OCI-LY7 (cell line): Measurements from ENCODE around the gene OR2B2. TPM values are rescaled to one million over a fixed set of nuclear protein-coding genes. Genes with fewer than 3 reads are reported as not detected.

Experiments used
- BruUV-seq: library from RNA; stranded (reverse); fragments of 400-500 nt; replicated peaks from 2 replicates; lab custom pipeline; 2021; lab: Mats Ljungman, UMichigan
- CTCF ChIA-PET: fragments of 300-600 bp; sonication (Branson Sonifier 250); formaldehyde crosslinking; loops from one replicate; lab custom pipeline; 2022; ENCODE audit warnings: antibody characterized with exemption; ENCODE audit not compliant: unreplicated experiment; lab: Charles Lee
- POLR2A ChIA-PET: fragments of 300-600 bp; sonication (Branson Sonifier 250); formaldehyde crosslinking; loops from one replicate; lab custom pipeline; 2022; ENCODE audit warnings: antibody characterized with exemption; lab: Charles Lee
- DNase-seq: peaks from one replicate; pipeline ENCODE4 v3.0.0-alpha.2; 2015; ENCODE audit warnings: low spot score
- H2AFZ ChIP-seq: fragments of 200-600 bp; sonication (generic), shearing (Covaris generic); 2 replicates; pipeline ENCODE4 v1.6.1; 2014; ENCODE audit warnings: mild to moderate bottlenecking, antibody characterized with exemption, low read length, moderate library complexity
- H3K27ac ChIP-seq: fragments of 200-600 bp; sonication (generic); 2 replicates; pipeline ENCODE4 v1.5.1; 2014; ENCODE audit warnings: mixed run types, low read depth, mild to moderate bottlenecking, moderate library complexity, low read length, inconsistent platforms; ENCODE audit not compliant: poor library complexity, severe bottlenecking
- H3K36me3 ChIP-seq: fragments of 200-600 bp; sonication (generic); 2 replicates; pipeline ENCODE4 v1.6.1; 2014; ENCODE audit warnings: mild to moderate bottlenecking, antibody characterized with exemption, low read length, moderate library complexity, mixed read lengths; ENCODE audit not compliant: insufficient read depth
- H3K4me1 ChIP-seq: fragments of 200-600 bp; sonication (generic); 2 replicates; pipeline ENCODE4 v1.5.1; 2014; ENCODE audit warnings: mild to moderate bottlenecking, low read length; ENCODE audit not compliant: insufficient read depth, poor library complexity, severe bottlenecking
- H3K4me2 ChIP-seq: fragments of 200-600 bp; sonication (generic); 2 replicates; pipeline ENCODE4 v1.6.1; 2014; ENCODE audit warnings: mild to moderate bottlenecking, low read length
- H3K4me3 ChIP-seq: fragments of 200-600 bp; sonication (generic); 2 replicates; pipeline ENCODE4 v1.5.1; 2014; ENCODE audit warnings: mild to moderate bottlenecking, low read depth, low read length; ENCODE audit not compliant: poor library complexity, severe bottlenecking
- H3K79me2 ChIP-seq: fragments of 200-600 bp; sonication (generic); 2 replicates; pipeline ENCODE4 v1.6.1; 2016; ENCODE audit warnings: low read depth, mild to moderate bottlenecking, low read length, moderate library complexity, mixed read lengths; ENCODE audit not compliant: insufficient read depth
- H3K9me2 ChIP-seq: fragments of 200-600 bp; sonication (generic); 2 replicates; pipeline ENCODE4 v1.6.1; 2016; ENCODE audit warnings: mild to moderate bottlenecking, low read length, mixed read lengths; ENCODE audit not compliant: insufficient read depth
- H3K9me3 ChIP-seq: fragments of 200-600 bp; sonication (generic); 2 replicates; pipeline ENCODE4 v1.6.1; 2014; ENCODE audit warnings: mild to moderate bottlenecking, mixed run types, low read length, mixed read lengths
- H4K20me1 ChIP-seq: fragments of 200-600 bp; sonication (generic); 2 replicates; pipeline ENCODE4 v1.6.1; 2014; ENCODE audit warnings: mild to moderate bottlenecking, antibody characterized with exemption, low read length, moderate library complexity, mixed read lengths; ENCODE audit not compliant: insufficient read depth
- EZH2phosphoT487 ChIP-seq: fragments of 200-600 bp; sonication (generic); IDR thresholded peaks from 2 replicates; pipeline ENCODE4 v1.6.1; 2018; ENCODE audit warnings: low read depth, borderline replicate concordance, mild to moderate bottlenecking, mixed run types, antibody characterized with exemption, low read length, moderate library complexity, mixed read lengths
- intact Hi-C: fragments of 100-400 bp; cut with micrococcal nuclease; formaldehyde crosslinking; loops from one replicate; pipeline ENCODE4 v1.10.0; 2022; ENCODE audit not compliant: unreplicated experiment
- total RNA-seq, 2 experiments: library from RNA; depleted of rRNA in 1 of 2; stranded (reverse); fragments of >200 nt in 1 of 2; shearing (Covaris generic) in 1 of 2; gene quantifications; 2 replicates each; pipeline ENCODE4 v1.2.3, GENCODE V29; 2014 to 2022
- TF ChIP-seq, protein P1 (sequence below): fragments of 200-600 bp; sonication (generic); conservative IDR thresholded peaks from 2 replicates; pipeline ENCODE4 v1.5.1; 2014; ENCODE audit warnings: mild to moderate bottlenecking, antibody characterized with exemption, low read length, moderate library complexity, mixed read lengths

The OR2B2 gene
- total RNA-seq, 2 experiments from 2014 or later, result not detected

DNA sequence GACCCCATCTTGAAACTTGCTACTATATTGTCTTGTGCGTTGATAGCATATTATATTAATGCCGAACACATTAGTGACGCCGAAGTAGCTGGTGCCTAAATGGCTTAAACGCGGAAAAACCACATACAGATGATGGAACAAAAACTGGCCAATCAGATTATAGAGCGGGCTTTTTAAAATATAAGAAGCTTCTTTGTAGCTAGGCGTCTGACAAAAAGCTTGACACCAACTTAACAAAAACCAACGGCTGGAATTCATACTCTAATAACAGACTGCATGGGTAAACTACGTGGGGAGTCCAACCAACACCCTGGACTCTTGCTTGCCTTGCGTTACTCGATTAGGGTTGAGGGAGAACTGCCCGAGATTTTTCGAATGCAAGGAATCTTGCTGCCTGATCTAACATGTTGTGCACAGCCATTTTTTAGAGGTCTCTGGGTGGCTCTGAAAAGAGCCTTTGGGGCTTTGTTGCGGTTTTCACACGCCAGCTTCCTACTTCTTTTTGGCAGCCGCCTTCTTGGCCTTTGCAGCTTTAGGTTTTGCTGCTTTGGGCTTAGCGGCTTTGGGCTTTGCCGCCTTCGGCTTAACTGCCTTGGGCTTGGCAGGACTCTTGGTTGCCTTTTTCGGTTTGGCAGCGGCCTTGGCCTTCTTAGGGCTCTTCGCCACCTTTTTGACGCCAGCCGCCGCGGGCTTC, 45.7 kb downstream of the OR2B2 start:
- CTCF ChIA-PET, result interaction anchor here (0.6 kb wide), 1 partner anchor 29 kb away, joined by 3 read pairs; no protein-coding TSS in a partner anchor
- Histone ChIP-seq H4K20me1 (no peaks in the 10 kb centered on the region), H3K4me3 (peak overlapping the region; percentile 67), H3K36me3 (no peaks in the 10 kb centered on the region), H3K79me2 (peaks cover 14% of the 10 kb centered on the region; the same call in 1 of the 2 replicates), H3K4me2 (peak overlapping the region; percentile 71), H3K27ac (peak overlapping the region; percentile 99), H3K9me3 (no peaks in the 10 kb centered on the region), H3K4me1 (peaks cover 62% of the 10 kb centered on the region), H2AFZ (no peak overlapping the region), H3K9me2 (no peaks in the 10 kb centered on the region)
- intact Hi-C loops, result loop anchor here (1.0 to 5.0 kb wide), 6 partner anchors 27 to 1834 kb away; a partner anchor contains a TSS
- POLR2A ChIA-PET, result interaction anchor here (0.6 to 27.1 kb wide), 32 partner anchors 8 to 1840 kb away, joined by 3 to 1237 read pairs (median 8); a partner anchor contains a TSS
- TF ChIP-seq, protein P1, sequence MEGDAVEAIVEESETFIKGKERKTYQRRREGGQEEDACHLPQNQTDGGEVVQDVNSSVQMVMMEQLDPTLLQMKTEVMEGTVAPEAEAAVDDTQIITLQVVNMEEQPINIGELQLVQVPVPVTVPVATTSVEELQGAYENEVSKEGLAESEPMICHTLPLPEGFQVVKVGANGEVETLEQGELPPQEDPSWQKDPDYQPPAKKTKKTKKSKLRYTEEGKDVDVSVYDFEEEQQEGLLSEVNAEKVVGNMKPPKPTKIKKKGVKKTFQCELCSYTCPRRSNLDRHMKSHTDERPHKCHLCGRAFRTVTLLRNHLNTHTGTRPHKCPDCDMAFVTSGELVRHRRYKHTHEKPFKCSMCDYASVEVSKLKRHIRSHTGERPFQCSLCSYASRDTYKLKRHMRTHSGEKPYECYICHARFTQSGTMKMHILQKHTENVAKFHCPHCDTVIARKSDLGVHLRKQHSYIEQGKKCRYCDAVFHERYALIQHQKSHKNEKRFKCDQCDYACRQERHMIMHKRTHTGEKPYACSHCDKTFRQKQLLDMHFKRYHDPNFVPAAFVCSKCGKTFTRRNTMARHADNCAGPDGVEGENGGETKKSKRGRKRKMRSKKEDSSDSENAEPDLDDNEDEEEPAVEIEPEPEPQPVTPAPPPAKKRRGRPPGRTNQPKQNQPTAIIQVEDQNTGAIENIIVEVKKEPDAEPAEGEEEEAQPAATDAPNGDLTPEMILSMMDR, result no peak
- no peak for TF ChIP-seq EZH2phosphoT487
- peak; percentile 93 for DNase-seq
- no TSS peak for BruUV-seq

DNA sequence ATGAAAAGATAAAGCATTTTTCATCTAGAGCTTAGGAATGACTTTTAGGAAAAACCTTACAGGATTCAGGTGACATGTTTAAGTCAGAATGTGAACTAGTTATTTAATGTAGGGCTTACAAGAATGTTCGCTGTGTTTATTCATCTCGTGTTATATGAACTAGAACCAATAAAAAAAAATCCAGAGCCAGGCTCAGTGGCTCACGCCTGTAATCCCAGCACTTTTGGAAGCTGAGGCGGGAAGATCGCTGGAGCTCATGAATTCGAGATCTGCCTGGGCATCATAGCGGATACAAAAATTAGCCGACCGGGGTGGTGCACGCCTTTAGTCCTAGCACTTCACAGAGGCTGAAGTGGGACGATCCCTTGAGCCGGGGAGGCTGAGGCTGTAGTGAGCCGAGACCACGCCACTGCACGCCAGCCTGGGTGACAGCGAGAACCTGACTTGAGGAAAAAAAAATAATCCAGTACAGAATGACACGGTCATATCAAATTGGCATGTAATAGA, 46.3 kb downstream of the OR2B2 start:
- Histone ChIP-seq H3K9me3 (no peaks in the 10 kb centered on the region), H3K4me3 (peak overlapping the region; percentile 67), H2AFZ (no peak overlapping the region), H3K79me2 (peaks cover 14% of the 10 kb centered on the region; the same call in 1 of the 2 replicates), H3K9me2 (no peaks in the 10 kb centered on the region), H3K4me1 (peaks cover 62% of the 10 kb centered on the region), H3K4me2 (peak overlapping the region; percentile 71), H3K27ac (peak overlapping the region; percentile 99), H4K20me1 (no peaks in the 10 kb centered on the region), H3K36me3 (no peaks in the 10 kb centered on the region)
- no peak for TF ChIP-seq EZH2phosphoT487
- TF ChIP-seq, protein P1, result no peak
- DNase-seq, result peak; percentile 92
- no TSS peak for BruUV-seq
- intact Hi-C loops, result loop anchor here (1.0 to 5.0 kb wide), 7 partner anchors 27 to 1833 kb away; a partner anchor contains a TSS
- ChIA-PET CTCF (no interaction called here), POLR2A (interaction anchor here (0.5 to 27.1 kb wide), 36 partner anchors 8 to 1840 kb away, joined by 3 to 1237 read pairs (median 6); a partner anchor contains a TSS)
